ENCODE data around the gene RBFOX2.

Gene RBFOX2

GRCh38 chr22:35930933-35931332, 97.7 kb downstream of the RBFOX2 start:
- DNase-seq (ENCODE audit: low read depth in 2 of 2): no peak

GRCh38 chr22:35928285-35928798, 100.3 kb downstream of the RBFOX2 start:
- DNase-seq (ENCODE audit: low read depth in 2 of 2): no peak

GRCh38 chr22:35923026-35923425, 105.6 kb downstream of the RBFOX2 start:
- no peak for DNase-seq (ENCODE audit: low read depth in 2 of 2)

- no peak for DNase-seq (ENCODE audit: low read depth in 2 of 2)
Observed at GRCh38 chr22:35921777-35922176, 106.8 kb downstream of the RBFOX2 start.

- DNase-seq (ENCODE audit: low read depth in 2 of 2): no peak
Observed at GRCh38 chr22:35921044-35921443, 107.6 kb downstream of the RBFOX2 start.

- DNase-seq (ENCODE audit: low read depth in 2 of 2): no peak
Observed at GRCh38 chr22:35919002-35919542, 109.6 kb downstream of the RBFOX2 start.

DNA sequence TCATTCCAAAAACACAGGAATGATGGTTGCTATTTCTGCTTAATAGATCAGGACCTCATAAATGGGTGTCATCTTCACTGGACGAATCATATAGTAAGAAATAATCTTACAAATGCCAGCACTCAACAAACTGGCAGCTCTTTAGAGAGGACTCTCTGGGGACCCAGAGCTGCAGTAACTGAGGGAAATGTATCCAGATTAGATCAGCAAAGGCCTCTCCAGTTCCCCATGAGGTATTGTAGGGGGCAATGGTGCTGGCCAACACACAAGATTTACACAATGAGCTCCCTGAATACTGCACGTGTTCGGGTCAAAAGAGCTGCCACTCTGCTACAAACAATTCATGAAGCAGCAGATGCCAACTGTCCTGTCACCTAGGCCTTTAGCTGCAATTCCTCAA, 110.2 kb downstream of the RBFOX2 start:
- DNase-seq (ENCODE audit: low read depth in 2 of 2): no peak

- DNase-seq (ENCODE audit: low read depth in 2 of 2): no peak
Observed at GRCh38 chr22:35917651-35918050, 111.0 kb downstream of the RBFOX2 start.

GRCh38 chr22:35915477-35916013, 113.1 kb downstream of the RBFOX2 start:
- no peak for DNase-seq (ENCODE audit: low read depth in 2 of 2)

- DNase-seq (ENCODE audit: low read depth in 2 of 2): no peak
Observed at GRCh38 chr22:35914665-35915476, 113.8 kb downstream of the RBFOX2 start.

- DNase-seq (ENCODE audit: low read depth in 2 of 2): no peak
Observed at GRCh38 chr22:35914357-35914664, 114.3 kb downstream of the RBFOX2 start.

DNA sequence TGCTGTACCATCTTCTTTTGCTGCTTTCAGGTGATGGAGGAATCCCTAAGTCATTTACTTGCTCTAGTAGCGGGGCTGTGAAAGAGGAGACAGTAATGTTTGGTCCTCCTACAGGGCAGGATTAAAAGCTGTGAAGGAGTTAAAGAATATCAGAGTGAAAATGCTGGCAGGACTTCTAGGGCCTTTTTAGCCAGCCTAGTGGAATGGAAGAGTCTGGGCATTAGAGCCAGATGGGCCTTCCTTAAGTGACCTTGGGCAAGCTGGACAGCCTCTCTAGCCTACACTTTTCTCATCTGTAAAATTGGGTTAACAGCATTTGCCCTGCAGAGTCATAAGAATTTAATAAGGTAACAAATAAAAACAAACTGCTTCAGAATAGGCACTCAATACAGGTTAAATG, 114.7 kb downstream of the RBFOX2 start:
- DNase-seq (ENCODE audit: low read depth in 2 of 2): no peak

DNA sequence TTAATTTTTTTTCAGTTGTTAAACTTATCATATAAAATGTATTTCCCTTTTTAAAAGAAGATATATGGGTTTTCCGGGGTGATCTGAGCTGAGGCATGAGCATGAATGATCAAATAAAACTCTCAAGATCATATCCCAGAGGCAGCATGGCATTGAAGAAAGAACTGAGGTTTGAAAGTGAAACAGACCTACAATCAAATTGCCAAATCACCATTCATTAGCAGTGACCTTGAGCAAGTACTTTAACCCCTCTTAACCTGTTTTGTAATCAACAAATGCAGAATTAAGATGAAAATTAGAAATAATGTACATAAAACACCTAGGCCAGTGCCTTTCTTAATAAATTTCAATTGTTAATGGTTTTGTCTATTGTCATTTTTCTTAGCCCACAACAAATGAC, 116.0 kb downstream of the RBFOX2 start:
- DNase-seq (ENCODE audit: low read depth in 2 of 2): no peak

GRCh38 chr22:35911877-35912276, 116.7 kb downstream of the RBFOX2 start:
- no peak for DNase-seq (ENCODE audit: low read depth in 2 of 2)

DNA sequence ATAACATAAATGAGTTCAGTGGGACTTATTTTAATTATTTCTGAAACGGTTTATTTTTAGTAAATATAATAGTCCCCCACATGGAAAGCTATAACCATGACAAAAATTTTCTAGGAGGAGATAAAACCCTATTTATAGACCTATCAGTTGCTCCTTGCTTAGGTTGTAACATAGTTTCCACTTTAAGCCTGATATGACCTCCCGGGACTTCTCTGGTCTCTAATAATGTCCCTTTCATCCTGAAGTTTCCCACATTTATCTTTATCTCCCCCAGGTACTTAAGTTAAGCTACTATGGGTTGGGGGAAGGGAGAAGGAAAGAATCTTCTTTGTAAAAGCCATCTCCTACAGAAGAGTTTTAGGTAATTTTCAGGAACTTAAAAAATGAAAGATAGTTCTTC, 117.7 kb downstream of the RBFOX2 start:
- no peak for DNase-seq (ENCODE audit: low read depth in 2 of 2)

DNA sequence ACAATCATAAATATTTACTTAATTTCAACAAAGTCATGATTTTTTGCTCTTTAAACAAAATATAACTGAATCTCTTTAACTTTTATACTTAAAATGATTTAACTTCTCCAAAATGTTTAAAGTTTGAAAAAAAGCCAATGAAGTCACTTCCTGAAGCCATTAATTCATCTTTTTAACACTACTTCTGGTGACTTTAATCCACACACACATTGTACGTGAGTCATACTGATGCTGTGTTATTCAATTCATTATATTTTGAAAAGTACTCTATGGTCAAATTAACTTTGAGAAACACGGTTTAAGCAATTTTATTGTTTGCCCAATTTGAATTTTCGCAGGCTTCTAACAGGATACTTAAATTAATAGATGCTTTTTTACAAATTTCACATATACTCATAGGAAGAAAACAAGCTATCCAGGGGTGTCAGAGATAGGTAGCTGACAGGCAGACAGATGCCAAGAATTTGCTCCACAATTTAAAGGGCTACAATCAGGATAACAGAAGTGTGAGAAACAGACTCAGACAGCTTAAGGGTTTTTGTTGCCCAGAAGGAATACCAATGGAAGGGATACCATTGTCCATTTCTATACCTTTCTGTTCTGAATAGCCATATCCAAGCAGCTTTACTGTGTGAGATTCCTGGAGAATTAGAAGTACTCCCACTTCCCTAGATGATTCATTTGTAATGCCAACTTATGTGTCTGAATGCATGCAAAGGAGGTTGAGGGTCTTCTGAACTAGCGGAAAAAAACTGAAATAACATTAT, 118.4 kb downstream of the RBFOX2 start:
- DNase-seq (ENCODE audit: low read depth in 2 of 2): no peak

- DNase-seq (ENCODE audit: low read depth in 2 of 2): no peak
Observed at GRCh38 chr22:35905894-35906293, 122.7 kb downstream of the RBFOX2 start.

DNA sequence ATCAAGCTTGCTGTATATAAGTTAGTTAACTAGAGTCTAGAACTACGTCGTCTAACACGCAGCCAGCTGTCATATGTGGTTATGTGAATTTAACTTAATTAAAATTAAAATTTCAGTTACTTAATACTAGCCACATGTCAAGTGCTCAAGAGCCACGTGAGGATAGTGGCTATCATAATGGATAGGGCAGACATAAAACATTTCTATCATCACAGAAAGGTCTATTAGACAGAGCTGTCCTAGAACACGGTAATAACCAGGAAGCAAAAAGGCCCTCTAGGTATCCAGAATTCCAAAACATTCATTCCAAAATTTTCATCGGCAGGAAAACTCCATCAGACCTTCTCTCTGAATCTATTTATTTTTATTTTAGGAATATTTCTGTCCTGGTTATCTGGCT, 123.9 kb downstream of the RBFOX2 start:
- no peak for DNase-seq (ENCODE audit: low read depth in 2 of 2)

DNA sequence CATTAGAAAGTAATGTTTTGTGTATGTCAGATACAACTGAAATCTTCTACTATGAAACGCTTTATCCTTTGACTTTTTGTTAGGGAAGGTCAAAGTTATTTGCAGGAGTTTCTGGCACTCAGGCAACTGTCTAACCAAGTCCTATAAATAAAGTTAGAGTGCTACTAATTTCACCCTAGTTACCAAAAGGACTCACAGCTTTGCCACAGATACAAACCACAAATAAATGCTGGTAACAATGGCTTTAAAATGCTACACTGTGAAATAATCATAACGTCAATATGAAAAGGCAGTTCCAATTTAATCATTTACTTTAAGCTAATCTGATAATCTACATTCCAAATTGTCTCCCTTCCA, 124.3 kb downstream of the RBFOX2 start:
- no peak for DNase-seq (ENCODE audit: low read depth in 2 of 2)

DNA sequence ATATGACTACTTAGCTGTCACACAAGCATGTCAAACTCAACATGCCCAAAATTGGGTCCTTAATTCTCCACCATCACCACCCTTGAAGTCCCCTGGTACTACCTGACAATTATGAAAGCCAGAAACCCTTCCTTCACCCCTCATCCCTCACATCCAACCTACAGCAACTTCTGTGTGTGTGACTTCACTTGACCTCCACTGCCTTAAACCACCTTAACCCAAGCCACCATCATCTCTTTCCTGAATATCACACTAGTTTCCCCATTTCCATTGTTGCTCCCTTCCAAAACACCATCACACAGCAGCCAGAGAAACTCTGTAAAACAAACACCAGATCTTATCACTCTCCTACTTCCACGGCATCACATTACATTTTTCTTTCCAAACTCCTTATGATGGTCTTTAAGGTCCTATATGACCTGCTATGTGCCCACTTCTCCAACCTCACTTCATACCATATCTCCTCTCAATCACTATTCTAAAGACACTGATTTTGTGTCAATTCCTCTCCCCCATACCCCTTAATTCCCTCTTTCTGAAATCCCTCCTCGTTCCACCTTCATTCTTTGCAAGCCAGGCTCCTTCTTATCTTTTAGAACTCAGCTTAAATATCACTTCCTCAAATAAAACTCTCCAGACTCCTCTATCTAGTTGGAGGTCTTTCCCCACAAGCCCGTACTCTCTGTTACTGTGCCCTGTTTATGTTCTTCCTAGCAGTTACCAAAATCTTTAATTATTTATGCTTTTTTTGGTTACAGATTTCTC, 124.9 kb downstream of the RBFOX2 start:
- no peak for DNase-seq (ENCODE audit: low read depth in 2 of 2)

DNA sequence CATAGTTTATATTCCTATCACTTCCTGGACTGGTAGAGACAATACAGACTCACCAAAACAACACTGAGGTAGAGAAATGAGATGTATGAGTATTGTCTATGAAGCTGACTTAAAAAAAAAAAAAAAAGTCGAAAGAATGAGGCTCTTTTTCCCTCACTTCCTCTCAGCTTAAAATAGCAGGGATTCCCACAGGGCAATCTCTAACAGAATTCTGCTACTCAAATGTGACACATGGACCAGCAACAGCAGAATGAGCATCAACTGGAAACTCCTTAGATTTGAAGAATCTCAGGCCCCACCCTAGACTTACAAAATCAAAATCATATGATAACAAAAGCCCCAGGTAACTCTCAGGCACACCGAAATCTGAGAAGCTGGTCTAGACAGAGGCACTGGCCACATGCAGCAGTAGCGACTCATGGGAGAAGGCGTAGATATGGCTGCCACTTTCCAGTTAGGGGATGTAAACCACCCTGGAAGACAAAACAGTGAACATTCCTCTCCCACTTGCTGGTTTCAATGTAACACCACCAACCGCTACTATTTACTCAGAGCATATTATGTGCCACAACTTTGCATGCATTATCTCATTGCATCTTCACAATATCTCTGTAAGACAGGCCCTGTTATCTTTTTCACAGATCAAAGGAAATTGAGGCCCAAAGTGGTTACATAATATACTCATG, 128.0 kb downstream of the RBFOX2 start:
- no peak for DNase-seq (ENCODE audit: low read depth in 2 of 2)

Data from stimulated activated CD8-positive, alpha-beta memory T cell treated with anti-CD3 and anti-CD28 coated beads, Interleukin-7, amount 100 ng/mL, for 1 hour (primary cell).